Loucy (cell line): Measurements from ENCODE around the gene SAAL1.

ENCODE experiments used
- H2AFZ ChIP-seq: fragments of 200-600 bp; sonication (generic); 2 replicates; pipeline ENCODE4 v1.6.0; 2016; ENCODE audit warnings: antibody characterized with exemption, mild to moderate bottlenecking, low read length, moderate library complexity
- H3F3A ChIP-seq: fragments of 200-600 bp; 2 replicates; pipeline ENCODE4 v1.6.0; 2016; ENCODE audit warnings: antibody characterized with exemption, low read depth, mild to moderate bottlenecking
- H3K27me3 ChIP-seq: fragments of 200-600 bp; sonication (generic); 2 replicates; pipeline ENCODE4 v1.6.1; 2014; ENCODE audit warnings: low read length, mild to moderate bottlenecking; ENCODE audit not compliant: insufficient read depth, poor library complexity, severe bottlenecking
- H3K36me3 ChIP-seq: fragments of 200-600 bp; sonication (generic); 2 replicates; pipeline ENCODE4 v1.6.1; 2016; ENCODE audit warnings: low read length; ENCODE audit not compliant: insufficient read depth
- H3K4me1 ChIP-seq: fragments of 200-600 bp; sonication (generic); 2 replicates; pipeline ENCODE4 v1.5.1; 2014; ENCODE audit warnings: low read length, mild to moderate bottlenecking; ENCODE audit not compliant: insufficient read depth, poor library complexity, severe bottlenecking
- H3K4me2 ChIP-seq: fragments of 200-600 bp; sonication (generic); 2 replicates; pipeline ENCODE4 v1.6.0; 2014; ENCODE audit warnings: antibody characterized with exemption, low read length, low read depth, mild to moderate bottlenecking; ENCODE audit not compliant: poor library complexity, severe bottlenecking
- H3K4me3 ChIP-seq: fragments of 200-600 bp; sonication (generic); 2 replicates; pipeline ENCODE4 v1.5.1; 2014; ENCODE audit warnings: low read length, mild to moderate bottlenecking, mixed read lengths; ENCODE audit not compliant: poor library complexity, severe bottlenecking
- H3K79me2 ChIP-seq: fragments of 200-600 bp; sonication (generic); 2 replicates; pipeline ENCODE4 v1.6.1; 2014; ENCODE audit warnings: low read length; ENCODE audit not compliant: insufficient read depth
- H3K9ac ChIP-seq: fragments of 200-600 bp; sonication (generic); 2 replicates; pipeline ENCODE4 v1.6.0; 2014; ENCODE audit warnings: mild to moderate bottlenecking, low read depth, low read length, moderate library complexity; ENCODE audit not compliant: poor library complexity, severe bottlenecking
- H3K9me2 ChIP-seq: fragments of 200-600 bp; sonication (generic); replicated peaks from 2 replicates; pipeline ENCODE4 v1.6.1; 2016; ENCODE audit warnings: low read depth, low read length, mixed read lengths
- H3K9me3 ChIP-seq: fragments of 200-600 bp; sonication (generic); 2 replicates; pipeline ENCODE4 v1.6.1; 2014; ENCODE audit warnings: mild to moderate bottlenecking, antibody characterized with exemption, low read length, low read depth; ENCODE audit not compliant: insufficient read depth
- H4K20me1 ChIP-seq: fragments of 200-600 bp; sonication (generic); 2 replicates; pipeline ENCODE4 v1.6.0; 2014; ENCODE audit warnings: antibody characterized with exemption, low read length, mild to moderate bottlenecking; ENCODE audit not compliant: insufficient read depth, poor library complexity, severe bottlenecking
- CTCF ChIP-seq: fragments of 200-600 bp; sonication (generic); conservative IDR thresholded peaks from 2 replicates; pipeline ENCODE4 v1.5.1; 2014; ENCODE audit warnings: mild to moderate bottlenecking, antibody characterized with exemption, low read length
- EZH2phosphoT487 ChIP-seq: fragments of 200-600 bp; IDR thresholded peaks from 2 replicates; pipeline ENCODE4 v1.6.1; 2018; ENCODE audit warnings: antibody characterized with exemption, mild to moderate bottlenecking, moderate library complexity, borderline replicate concordance

SAAL1 gene

GRCh38 chr11:18067372-18067771, 38.5 kb downstream of the SAAL1 start:
- Histone ChIP-seq H3K9me2 (no peaks in the 10 kb centered on the region), H3K9me3 (no peaks in the 10 kb centered on the region)

GRCh38 chr11:18066626-18067025, 39.3 kb downstream of the SAAL1 start:
- H3K4me1 ChIP-seq, result no peaks in the 10 kb centered on the region
- H3K79me2 ChIP-seq, result no peaks in the 10 kb centered on the region
- no peaks in the 10 kb centered on the region for H4K20me1 ChIP-seq
- no peak for TF ChIP-seq EZH2phosphoT487
- no peak overlapping the region for H3K4me3 ChIP-seq
- H3K36me3 ChIP-seq, result no peaks in the 10 kb centered on the region
- H2AFZ ChIP-seq, result no peak overlapping the region
- no peak overlapping the region for H3K9ac ChIP-seq
- H3F3A ChIP-seq, result no peaks in the 10 kb centered on the region
- H3K4me2 ChIP-seq, result no peak overlapping the region
- no peaks in the 10 kb centered on the region for H3K9me3 ChIP-seq
- no peaks in the 10 kb centered on the region for H3K27me3 ChIP-seq
- no peaks in the 10 kb centered on the region for H3K9me2 ChIP-seq

More at GRCh38 chr11:18067372-18067771, 38.5 kb downstream of the SAAL1 start:
- no peak overlapping the region for H2AFZ ChIP-seq
- no peaks in the 10 kb centered on the region for H3K79me2 ChIP-seq
- no peaks in the 10 kb centered on the region for H3F3A ChIP-seq
- H3K4me2 ChIP-seq, result no peak overlapping the region
- no peaks in the 10 kb centered on the region for H3K36me3 ChIP-seq
- H3K27me3 ChIP-seq, result no peaks in the 10 kb centered on the region
- H3K9ac ChIP-seq, result no peak overlapping the region
- H3K4me1 ChIP-seq, result no peaks in the 10 kb centered on the region
- TF ChIP-seq EZH2phosphoT487 (no peak), CTCF (no peak)
- H4K20me1 ChIP-seq, result no peaks in the 10 kb centered on the region
- no peak overlapping the region for H3K4me3 ChIP-seq

GRCh38 chr11:18065572-18065971, 40.3 kb downstream of the SAAL1 start:
- Histone ChIP-seq H3K4me1 (no peaks in the 10 kb centered on the region), H3K36me3 (no peaks in the 10 kb centered on the region), H3K79me2 (no peaks in the 10 kb centered on the region), H3F3A (no peaks in the 10 kb centered on the region), H3K9ac (no peak overlapping the region), H3K9me3 (no peaks in the 10 kb centered on the region), H3K4me3 (no peak overlapping the region), H3K4me2 (no peak overlapping the region), H3K27me3 (no peaks in the 10 kb centered on the region), H2AFZ (no peak overlapping the region), H3K9me2 (no peaks in the 10 kb centered on the region), H4K20me1 (no peaks in the 10 kb centered on the region)
- TF ChIP-seq EZH2phosphoT487, result no peak

- Histone ChIP-seq H3K79me2 (no peaks in the 10 kb centered on the region), H3K4me2 (no peak overlapping the region), H3K36me3 (no peaks in the 10 kb centered on the region), H3K9me2 (no peaks in the 10 kb centered on the region), H3K9me3 (no peaks in the 10 kb centered on the region), H3K4me1 (no peaks in the 10 kb centered on the region), H2AFZ (no peak overlapping the region), H3F3A (no peaks in the 10 kb centered on the region), H4K20me1 (no peaks in the 10 kb centered on the region), H3K4me3 (no peak overlapping the region), H3K27me3 (no peaks in the 10 kb centered on the region), H3K9ac (no peak overlapping the region)
- TF ChIP-seq CTCF (no peak), EZH2phosphoT487 (no peak)
Observed at GRCh38 chr11:18064450-18065054, 41.3 kb downstream of the SAAL1 start.
